Fibroblast of the aortic adventitia (primary cell): Measurements from ENCODE around the gene WSB1. TPM values are rescaled to one million over a fixed set of nuclear protein-coding genes. Genes with fewer than 3 reads are reported as not detected.

ENCODE experiments used
- DNase-seq: peaks from one replicate; pipeline ENCODE4 v3.0.0-alpha.2; 2010; ENCODE audit warnings: low read depth
- H3K4me3 ChIP-seq: 2 replicates; pipeline ENCODE4 v1.5.1; 2011; ENCODE audit warnings: low read depth, mild to moderate bottlenecking, control low read depth, low read length, moderate library complexity
- CTCF ChIP-seq: IDR thresholded peaks from 2 replicates; pipeline ENCODE4 v1.5.1; 2011; ENCODE audit warnings: mild to moderate bottlenecking, low read length, control low read depth, inconsistent platforms; ENCODE audit not compliant: insufficient read depth
- small RNA-seq: library from RNA; depleted of rRNA; stranded (forward); fragments of <200 nt; gene quantifications from one replicate; pipeline ENCODE3, GENCODE V24; 2012
- total RNA-seq: library from RNA; depleted of rRNA; stranded (reverse); fragments of >200 nt; gene quantifications from 2 replicates; pipeline ENCODE4 v1.2.3, GENCODE V29; 2012; ENCODE audit warnings: low replicate concordance

The WSB1 gene
- total RNA-seq, 1 donor: 99.0 TPM

DNA sequence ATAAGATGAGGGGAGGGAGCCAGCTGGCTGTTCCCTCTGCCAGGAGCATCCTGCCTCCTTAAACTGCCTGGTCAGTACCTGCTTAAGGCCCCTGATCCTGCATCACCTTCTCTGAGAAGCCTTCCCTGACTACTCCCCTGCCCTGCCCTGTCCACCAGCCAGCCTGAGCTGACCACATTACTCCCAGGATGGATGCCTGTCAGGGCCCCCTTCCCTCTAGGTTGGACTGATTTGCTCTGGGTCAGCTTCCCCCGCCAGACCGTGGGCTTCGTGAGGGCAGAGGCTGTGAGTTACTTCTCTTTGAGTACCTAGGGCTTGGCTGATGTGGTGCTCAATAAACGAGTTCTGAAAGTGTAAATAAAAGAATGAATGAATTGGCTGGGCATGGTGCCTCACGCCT, 63.3 kb downstream of the WSB1 start:
- TF ChIP-seq CTCF: no peak
- H3K4me3 ChIP-seq: no peak overlapping the region
- DNase-seq: no peak

GRCh38 chr17:27360507-27360906, 66.6 kb downstream of the WSB1 start:
- no peak for DNase-seq
- H3K4me3 ChIP-seq: no peak overlapping the region
- TF ChIP-seq CTCF: no peak

DNA sequence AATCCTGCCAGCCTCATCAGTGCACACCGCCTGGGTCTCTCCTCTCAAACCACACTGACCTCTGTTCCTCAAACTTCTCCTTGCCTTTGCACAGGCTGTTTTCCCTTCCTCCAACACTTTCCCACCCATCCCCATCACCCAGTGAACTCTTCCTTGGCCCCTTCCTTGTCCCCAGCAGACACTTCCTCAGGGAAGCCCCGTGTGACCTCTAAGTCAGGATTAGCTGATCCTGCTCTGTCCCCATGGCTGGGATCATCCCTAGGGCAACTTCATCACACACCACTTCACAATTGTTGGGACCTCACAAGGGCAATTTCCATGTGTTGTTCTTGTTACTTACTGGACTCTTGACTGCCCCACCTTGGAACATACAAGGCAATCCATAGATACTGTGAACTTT, 67.8 kb downstream of the WSB1 start:
- DNase-seq: no peak
- TF ChIP-seq CTCF: no peak
- no peak overlapping the region for H3K4me3 ChIP-seq

DNA sequence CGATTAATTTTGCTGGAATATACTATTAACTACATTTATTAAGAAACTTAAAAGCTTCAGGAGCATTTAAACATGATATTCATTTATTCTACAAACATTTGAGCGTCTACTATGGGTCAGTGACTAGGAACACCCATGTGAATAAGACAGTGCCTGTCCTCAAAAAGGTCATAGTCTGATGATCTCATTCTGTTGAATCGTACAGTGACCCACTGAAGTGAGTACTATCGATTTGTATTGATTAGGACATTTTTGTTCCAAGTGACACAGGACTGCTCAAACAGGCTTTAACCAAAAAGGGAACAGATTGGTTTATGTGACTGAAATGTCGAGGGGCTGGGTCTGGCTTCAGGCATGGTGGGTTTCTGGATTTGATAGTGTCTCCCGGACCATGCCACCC, 68.6 kb downstream of the WSB1 start:
- TF ChIP-seq CTCF: no peak

DNA sequence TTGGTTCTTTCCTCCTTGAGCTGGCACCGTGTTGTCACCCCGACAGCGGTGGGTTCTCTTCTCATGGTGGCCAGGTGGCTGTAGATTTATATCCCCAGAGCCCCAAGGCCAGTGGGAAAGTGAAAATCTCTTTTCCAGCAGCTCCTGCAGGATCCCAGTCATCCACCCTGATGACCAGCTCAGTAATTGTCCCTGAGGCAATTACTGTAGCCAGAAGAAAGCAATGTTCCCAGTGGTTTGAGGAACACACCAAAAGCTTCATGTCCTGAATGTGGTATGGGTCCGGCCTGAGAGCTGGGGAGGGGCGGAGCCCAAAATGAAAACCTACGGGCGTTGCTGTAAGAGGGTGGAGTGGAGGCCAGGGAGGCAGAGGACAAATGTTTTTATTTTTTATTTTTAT, 69.0 kb downstream of the WSB1 start:
- no peak for TF ChIP-seq CTCF
- DNase-seq: no peak

More for the DNA sequence above, 68.6 kb downstream of the WSB1 start:
- DNase-seq: no peak
- no peak overlapping the region for H3K4me3 ChIP-seq

GRCh38 chr17:27363326-27363725, 69.4 kb downstream of the WSB1 start:
- no peak for TF ChIP-seq CTCF
- DNase-seq: no peak
- H3K4me3 ChIP-seq: no peak overlapping the region

More for the DNA sequence above, 69.0 kb downstream of the WSB1 start:
- H3K4me3 ChIP-seq: no peak overlapping the region

Small RNAs within 50 kb of the gene (small RNA-seq; reads per million reads assigned to genes)
- not detected for gene MIR4522

Other genes starting within 250 kb of the WSB1 start
- gene KSR1, start 162.3 kb downstream of the WSB1 start, total RNA-seq: 19.4 and 45.9 TPM in 2 replicates